Subcutaneous abdominal adipose tissue (tissue), 5 donors: ENCODE results near the gene CORO1C.

Source experiments
- H3K27ac ChIP-seq: one replicate; pipeline ENCODE4 v1.7.0; 2013; ENCODE audit warnings: low read depth, mild to moderate bottlenecking, inconsistent platforms, low read length, moderate library complexity
- H3K27me3 ChIP-seq, 5 donors: one replicate each; pipeline ENCODE4 v1.7.0; 2013; ENCODE audit warnings: low read length in 5 of 5, inconsistent platforms in 1 of 5; ENCODE audit not compliant: control insufficient read depth in 5 of 5, insufficient read depth in 4 of 5
- H3K36me3 ChIP-seq, 5 donors: one replicate each; pipeline ENCODE4 v1.7.0; 2013; ENCODE audit warnings: low read length in 5 of 5; ENCODE audit not compliant: control insufficient read depth in 5 of 5, insufficient read depth in 5 of 5
- H3K4me1 ChIP-seq, 5 donors: one replicate each; pipeline ENCODE4 v1.7.0; 2013; ENCODE audit warnings: low read length in 5 of 5, mild to moderate bottlenecking in 3 of 5, moderate library complexity in 1 of 5; ENCODE audit not compliant: control insufficient read depth in 5 of 5, insufficient read depth in 5 of 5
- H3K4me3 ChIP-seq, 5 donors: one replicate each; pipeline ENCODE4 v1.7.0; 2013; ENCODE audit warnings: low read length in 5 of 5, low read depth in 1 of 5
- H3K9ac ChIP-seq, 5 donors: one replicate each; pipeline ENCODE4 v1.7.0; 2013; ENCODE audit warnings: low read length in 5 of 5, mild to moderate bottlenecking in 4 of 5, moderate library complexity in 3 of 5
- H3K9me3 ChIP-seq, 5 donors: one replicate each; pipeline ENCODE4 v1.7.0; 2013; ENCODE audit warnings: low read length in 5 of 5; ENCODE audit not compliant: control insufficient read depth in 5 of 5
- donor health status: healthy.
- donor health status: healthy.
- donor health status: healthy.
- donor health status: healthy.
- donor health status: healthy.

Gene CORO1C

GRCh38 chr12:108611884-108612415 lies 119.4 kb downstream of the CORO1C start:
- Histone ChIP-seq H3K36me3 (no peaks in the 10 kb centered on the region), H3K9ac (no peak overlapping the region), H3K9me3 (peaks cover 0 to 6% (median 5%) of the 10 kb centered on the region in 5 donors), H3K27ac (no peak overlapping the region), H3K4me3 (no peak overlapping the region), H3K27me3 (peaks cover 0 to 4% (median 0%) of the 10 kb centered on the region in 5 donors), H3K4me1 (peaks cover 4 to 33% (median 22%) of the 10 kb centered on the region in 5 donors)

GRCh38 chr12:108610856-108611605 lies 120.3 kb downstream of the CORO1C start:
- Histone ChIP-seq H3K4me1 (peaks cover 4 to 27% (median 19%) of the 10 kb centered on the region in 5 donors), H3K27ac (no peak overlapping the region), H3K4me3 (no peak overlapping the region)

GRCh38 chr12:108610336-108610815 lies 120.9 kb downstream of the CORO1C start:
- Histone ChIP-seq H3K4me1 (peaks cover 4 to 27% (median 19%) of the 10 kb centered on the region in 5 donors), H3K27me3 (peaks cover 0 to 4% (median 0%) of the 10 kb centered on the region in 5 donors), H3K9me3 (no peaks in the 10 kb centered on the region), H3K4me3 (no peak overlapping the region), H3K9ac (no peak overlapping the region), H3K36me3 (no peaks in the 10 kb centered on the region), H3K27ac (no peak overlapping the region)

More at GRCh38 chr12:108610856-108611605, 120.3 kb downstream of the CORO1C start:
- Histone ChIP-seq H3K27me3 (peaks cover 0 to 4% (median 0%) of the 10 kb centered on the region in 5 donors), H3K9ac (no peak overlapping the region), H3K9me3 (peaks cover 0 to 5% (median 3%) of the 10 kb centered on the region in 5 donors), H3K36me3 (no peaks in the 10 kb centered on the region)

GRCh38 chr12:108609537-108610335 lies 121.6 kb downstream of the CORO1C start:
- Histone ChIP-seq H3K4me1 (peaks cover 4 to 27% (median 19%) of the 10 kb centered on the region in 5 donors), H3K36me3 (no peaks in the 10 kb centered on the region), H3K27ac (no peak overlapping the region), H3K27me3 (peaks cover 0 to 4% (median 0%) of the 10 kb centered on the region in 5 donors), H3K9me3 (no peaks in the 10 kb centered on the region), H3K4me3 (peak overlapping the region in 1 of 5 donors; percentile 11), H3K9ac (no peak overlapping the region)

- peaks cover 0 to 4% (median 0%) of the 10 kb centered on the region in 5 donors for H3K27me3 ChIP-seq
- H3K9ac ChIP-seq, result no peak overlapping the region
- H3K27ac ChIP-seq, result no peak overlapping the region
- H3K36me3 ChIP-seq, result no peaks in the 10 kb centered on the region
- H3K4me3 ChIP-seq, result no peak overlapping the region
- no peaks in the 10 kb centered on the region for H3K9me3 ChIP-seq
- peaks cover 4 to 25% (median 17%) of the 10 kb centered on the region in 5 donors for H3K4me1 ChIP-seq
Measured at GRCh38 chr12:108608616-108609015, 122.7 kb downstream of the CORO1C start.

GRCh38 chr12:108607981-108608600 lies 123.2 kb downstream of the CORO1C start:
- Histone ChIP-seq H3K9me3 (no peaks in the 10 kb centered on the region), H3K9ac (no peak overlapping the region)

GRCh38 chr12:108606492-108606891 lies 124.8 kb downstream of the CORO1C start:
- H3K4me3 ChIP-seq, result no peak overlapping the region
- no peaks in the 10 kb centered on the region for H3K9me3 ChIP-seq
- no peak overlapping the region for H3K9ac ChIP-seq
- H3K27ac ChIP-seq, result no peak overlapping the region
- no peaks in the 10 kb centered on the region for H3K36me3 ChIP-seq
- peaks cover 0 to 4% (median 0%) of the 10 kb centered on the region in 5 donors for H3K27me3 ChIP-seq
- peaks cover 2 to 17% (median 10%) of the 10 kb centered on the region in 5 donors for H3K4me1 ChIP-seq

More at GRCh38 chr12:108607981-108608600, 123.2 kb downstream of the CORO1C start:
- Histone ChIP-seq H3K27me3 (peaks cover 0 to 4% (median 0%) of the 10 kb centered on the region in 5 donors), H3K4me3 (no peak overlapping the region), H3K4me1 (peaks cover 2 to 19% (median 12%) of the 10 kb centered on the region in 5 donors), H3K27ac (no peak overlapping the region), H3K36me3 (no peaks in the 10 kb centered on the region)

GRCh38 chr12:108605690-108606406 lies 125.5 kb downstream of the CORO1C start:
- H3K36me3 ChIP-seq, result no peaks in the 10 kb centered on the region
- no peak overlapping the region for H3K27ac ChIP-seq
- no peak overlapping the region for H3K4me3 ChIP-seq

More at GRCh38 chr12:108605690-108606406, 125.5 kb downstream of the CORO1C start:
- Histone ChIP-seq H3K9ac (no peak overlapping the region), H3K9me3 (no peaks in the 10 kb centered on the region), H3K27me3 (peaks cover 0 to 4% (median 0%) of the 10 kb centered on the region in 5 donors), H3K4me1 (peaks cover 2 to 17% (median 10%) of the 10 kb centered on the region in 5 donors)
